Lung (tissue), 16 donors: ENCODE results near the gene SMIM10L2A. TPM values are rescaled to one million over a fixed set of nuclear protein-coding genes. Genes with fewer than 3 reads are reported as not detected.

ENCODE experiments used
- ATAC-seq: fragments of 200-7000 bp; cut with Tn5 transposase; one replicate; pipeline ENCODE4 v1.9.1; 2020; ENCODE audit warnings: moderate number of reproducible peaks; ENCODE audit not compliant: insufficient read depth, low FRiP score
- DNase-seq, 3 donors: peaks; one replicate each; pipeline ENCODE4 v3.0.0-alpha.2; 2013 to 2017
- H3K27ac ChIP-seq, 2 donors: one replicate each; pipeline ENCODE4 v1.5.1; 2013; ENCODE audit warnings: mild to moderate bottlenecking in 2 of 2, moderate library complexity in 2 of 2, control low read depth in 1 of 2, inconsistent platforms in 1 of 2, low read depth in 1 of 2, low read length in 1 of 2
- H3K27me3 ChIP-seq, 3 donors: one replicate each; pipeline ENCODE4 v1.5.1; 2013; ENCODE audit warnings: low read length in 2 of 3; ENCODE audit not compliant: control insufficient read depth in 3 of 3, insufficient read depth in 3 of 3
- H3K36me3 ChIP-seq, 4 donors: one replicate each; pipeline ENCODE4 v1.5.1; 2013; ENCODE audit warnings: low read length in 4 of 4, mild to moderate bottlenecking in 1 of 4, moderate library complexity in 1 of 4; ENCODE audit not compliant: control insufficient read depth in 4 of 4, insufficient read depth in 4 of 4
- H3K4me1 ChIP-seq, 5 donors: one replicate each; pipeline ENCODE4 v1.5.1; 2013; ENCODE audit warnings: low read length in 5 of 5, mild to moderate bottlenecking in 2 of 5, moderate library complexity in 1 of 5; ENCODE audit not compliant: control insufficient read depth in 5 of 5, insufficient read depth in 5 of 5
- H3K4me3 ChIP-seq: one replicate; pipeline ENCODE4 v1.5.1; 2013; ENCODE audit warnings: mild to moderate bottlenecking, control low read depth, moderate library complexity
- H3K9ac ChIP-seq, 2 donors: one replicate each; pipeline ENCODE4 v1.5.1; 2013; ENCODE audit warnings: low read length in 2 of 2, control low read depth in 1 of 2; ENCODE audit not compliant: insufficient read depth in 1 of 2
- H3K9me3 ChIP-seq, 4 donors: one replicate each; pipeline ENCODE4 v1.5.1; 2013; ENCODE audit warnings: low read length in 3 of 4, mild to moderate bottlenecking in 1 of 4, moderate library complexity in 1 of 4; ENCODE audit not compliant: control insufficient read depth in 4 of 4, insufficient read depth in 3 of 4
- CTCF ChIP-seq: IDR thresholded peaks from 2 replicates; pipeline ENCODE4 v1.5.1; 2012; ENCODE audit warnings: mild to moderate bottlenecking; ENCODE audit errors: control extremely low read depth, extremely low read depth
- WGBS, 2 donors: extraction: QIAGEN DNeasy Blood & Tissue Kit; methylation state at CpG; one replicate each; pipeline ENCODE4 v1.1.7; 2013; 5-methylcytosine and 5-hydroxymethylcytosine counted together
- long read RNA-seq, 5 donors: transcript quantifications; one replicate each; lab custom pipeline, GENCODE V29; 2026
- polyA plus RNA-seq, 2 donors: library from polyadenylated mRNA; stranded (reverse); fragments of 200-250 nt; gene quantifications; one replicate each; pipeline ENCODE4 v1.2.1, GENCODE V29; 2013
- total RNA-seq, 2 donors: library from RNA; depleted of rRNA in 1 of 2; stranded (reverse); fragments of >200 nt in 1 of 2; gene quantifications; one replicate each; pipeline ENCODE4 v1.2.1, GENCODE V29; 2014 to 2021
- donor health status: control.
- donor health status: control.
- donor health status: Bipolar disorder and iron deficiency.
- donor health status: healthy.
- donor health status: DM: yes; HTN: yes; CAD: no.

The SMIM10L2A gene
- total RNA-seq (1 to 10 TPM; 1.5 to 2.4 TPM), polyA plus RNA-seq (1 to 10 TPM in 1 of 2 donors, under 1 TPM in 1; 0.48 to 1.7 TPM)
- long read RNA-seq, donor 1, full-length matches to known transcripts = 10 of 10 reads
- long read RNA-seq, donor 1, partial matches to known transcripts = 0 of 10 reads
- long read RNA-seq, donor 1, other reads (novel, unspliced or antisense) = 0 of 10 reads
- long read RNA-seq, donor 2 = 0 reads
- long read RNA-seq, donor 3 = 0 reads
- long read RNA-seq, donor 4 = 0 reads
- long read RNA-seq, donor 5 = 0 reads

GRCh38 chrX:135421932-135422809, at the start of gene SMIM10L2A:
SMIM10L2A (plus strand) TSS chrX:135421944; CDS start chrX:135422132, 188 bp downstream.
- H3K9ac ChIP-seq = peak within 1 kb of the TSS in 1 of 2 donors; percentile 47
- TF ChIP-seq CTCF = no peak
- ATAC-seq = no peak
- H3K4me3 ChIP-seq = peak within 1 kb of the TSS; percentile 40
- H3K4me1 ChIP-seq = no peaks in the 10 kb centered on the region
- no peaks in the 10 kb centered on the region for H3K27me3 ChIP-seq
- H3K27ac ChIP-seq = peak within 1 kb of the TSS in 1 of 2 donors; percentile 21
- no peaks in the 10 kb centered on the region for H3K36me3 ChIP-seq
- DNase-seq = no peak
- peaks cover 0 to 3% (median 0%) of the 10 kb centered on the region in 4 donors for H3K9me3 ChIP-seq
- 8 to 40% methylated on average over 34 to 100 of the region's 100 CpGs for WGBS, 2 donors

GRCh38 chrX:135373357-135373756, 48.4 kb upstream of the SMIM10L2A start:
- TF ChIP-seq CTCF = no peak
- WGBS, 2 donors = 81 to 95% methylated on average over 7 of the region's 7 CpGs

GRCh38 chrX:135382260-135382659, 39.5 kb upstream of the SMIM10L2A start:
- no peak for TF ChIP-seq CTCF
- Histone ChIP-seq H3K9ac (no peak overlapping the region), H3K4me1 (no peaks in the 10 kb centered on the region), H3K36me3 (no peaks in the 10 kb centered on the region), H3K27me3 (peaks cover 0 to 10% (median 0%) of the 10 kb centered on the region in 3 donors), H3K27ac (peak overlapping the region in 1 of 2 donors; percentile 38), H3K4me3 (no peak overlapping the region), H3K9me3 (no peaks in the 10 kb centered on the region)
- ATAC-seq = no peak
- 25 to 51% methylated on average over 1 of the region's 1 CpG for WGBS, 2 donors
- DNase-seq = peak in 1 of 3 donors; percentile 15

More at GRCh38 chrX:135373357-135373756, 48.4 kb upstream of the SMIM10L2A start:
- no peak overlapping the region for H3K27ac ChIP-seq
- H3K36me3 ChIP-seq = no peaks in the 10 kb centered on the region
- ATAC-seq = no peak
- no peaks in the 10 kb centered on the region for H3K4me1 ChIP-seq
- no peak overlapping the region for H3K4me3 ChIP-seq
- H3K9me3 ChIP-seq = peaks cover 0 to 2% (median 0%) of the 10 kb centered on the region in 4 donors
- peaks cover 0 to 10% (median 3%) of the 10 kb centered on the region in 3 donors for H3K27me3 ChIP-seq
- DNase-seq = no peak
- no peak overlapping the region for H3K9ac ChIP-seq
